Adrenal gland (tissue), 5 donors: ENCODE data around the gene NMU.
"Not testable (repeated sequence)": the region's sequence is repeated elsewhere in the genome, so short reads cannot be mapped to it uniquely, and the experiment has no call there.

Experiments used
- CTCF ChIP-seq, 6 experiments: fragments of 450-650 bp in 4 of 6; fragments of 200-600 bp in 2 of 6; sonication (generic) in 1 of 6; IDR thresholded peaks; 1 replicate in 5 of 6; 2 replicates in 1 of 6; pipeline versions ENCODE4 v1.5.1 to v1.8.0; 2016 to 2021; ENCODE audit warnings: antibody characterized with exemption in 6 of 6, mild to moderate bottlenecking in 2 of 6, moderate library complexity in 1 of 6
- POLR2A ChIP-seq, 2 donors: fragments of 450-650 bp; IDR thresholded peaks; one replicate each; pipeline ENCODE4 v1.6.1; 2017; ENCODE audit warnings: antibody characterized with exemption in 2 of 2, mild to moderate bottlenecking in 2 of 2, moderate library complexity in 1 of 2
- donor health status: DM: no; HTN: no; CAD: no.

DNA sequence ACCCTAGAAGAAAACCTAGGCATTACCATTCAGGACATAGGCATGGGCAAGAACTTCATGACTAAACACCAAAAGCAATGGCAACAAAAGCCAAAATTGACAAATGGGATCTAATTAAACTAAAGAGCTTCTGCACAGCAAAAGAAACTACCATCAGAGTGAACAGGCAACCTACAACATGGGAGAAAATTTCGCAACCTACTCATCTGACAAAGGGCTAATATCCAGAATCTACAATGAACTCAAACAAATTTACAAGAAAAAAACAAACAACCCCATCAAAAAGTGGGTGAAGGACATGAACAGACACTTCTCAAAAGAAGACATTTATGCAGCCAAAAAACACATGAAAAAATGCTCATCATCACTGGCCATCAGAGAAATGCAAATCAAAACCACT lies 12.0 kb downstream of the NMU start:
- not testable (repeated sequence) for TF ChIP-seq CTCF, POLR2A (IDR thresholded peaks at IDR 0.05)
